Measurements from ENCODE around the gene TMEM98. TPM values are rescaled to one million over a fixed set of nuclear protein-coding genes. Genes with fewer than 3 reads are reported as not detected.
"Not testable (repeated sequence)": the region's sequence is repeated elsewhere in the genome, so short reads cannot be mapped to it uniquely, and the experiment has no call there.

TMEM98 gene
- total RNA-seq, 1 experiment from 2014 or later: not detected

- H3K4me3 ChIP-seq (ENCODE audit: low read length); H4K20me1 ChIP-seq (ENCODE audit: insufficient read depth, low read depth, low read length); H3K9ac ChIP-seq (ENCODE audit: low read length); H3K79me2 ChIP-seq (ENCODE audit: low read length); DNase-seq; H3K9me2 ChIP-seq (replicated peaks; ENCODE audit: insufficient read depth, low read length); H3K27ac ChIP-seq (ENCODE audit: low read length); H3K27me3 ChIP-seq (ENCODE audit: low read length); H2AFZ ChIP-seq (ENCODE audit: low read length); H3K4me2 ChIP-seq (ENCODE audit: low read depth, low read length, poor library complexity, severe bottlenecking); H3K36me3 ChIP-seq (ENCODE audit: insufficient read depth, low read length); H3K4me1 ChIP-seq (ENCODE audit: low read length); H3K9me3 ChIP-seq (ENCODE audit: low read length): not testable (repeated sequence)
These were observed 24.5 kb downstream of the TMEM98 start for GRCh38 chr17:32952491-32952890.

- Histone ChIP-seq H2AFZ (ENCODE audit: low read length) (no peak overlapping the region), H3K36me3 (ENCODE audit: insufficient read depth, low read length) (no peaks in the 10 kb centered on the region), H3K9me2 (replicated peaks; ENCODE audit: insufficient read depth, low read length) (no peaks in the 10 kb centered on the region), H3K4me1 (ENCODE audit: low read length) (no peaks in the 10 kb centered on the region), H3K9me3 (ENCODE audit: low read length) (no peaks in the 10 kb centered on the region), H3K27me3 (ENCODE audit: low read length) (no peaks in the 10 kb centered on the region), H3K4me3 (ENCODE audit: low read length) (no peak overlapping the region), H4K20me1 (ENCODE audit: insufficient read depth, low read depth, low read length) (no peaks in the 10 kb centered on the region), H3K4me2 (ENCODE audit: low read depth, low read length, poor library complexity, severe bottlenecking) (no peak overlapping the region), H3K27ac (ENCODE audit: low read length) (no peak overlapping the region), H3K79me2 (ENCODE audit: low read length) (no peaks in the 10 kb centered on the region), H3K9ac (ENCODE audit: low read length) (no peak overlapping the region)
- no peak for DNase-seq
These were observed 25.1 kb downstream of the TMEM98 start for GRCh38 chr17:32953045-32953444.

GRCh38 chr17:32953857-32954256 is 25.9 kb downstream of the TMEM98 start:
- Histone ChIP-seq H3K36me3 (ENCODE audit: insufficient read depth, low read length) (no peaks in the 10 kb centered on the region), H3K9ac (ENCODE audit: low read length) (no peak overlapping the region), H3K79me2 (ENCODE audit: low read length) (no peaks in the 10 kb centered on the region), H4K20me1 (ENCODE audit: insufficient read depth, low read depth, low read length) (no peaks in the 10 kb centered on the region), H2AFZ (ENCODE audit: low read length) (no peak overlapping the region), H3K27ac (ENCODE audit: low read length) (no peak overlapping the region), H3K4me1 (ENCODE audit: low read length) (no peaks in the 10 kb centered on the region), H3K4me2 (ENCODE audit: low read depth, low read length, poor library complexity, severe bottlenecking) (no peak overlapping the region), H3K9me2 (replicated peaks; ENCODE audit: insufficient read depth, low read length) (no peaks in the 10 kb centered on the region), H3K4me3 (ENCODE audit: low read length) (no peak overlapping the region), H3K9me3 (ENCODE audit: low read length) (no peaks in the 10 kb centered on the region), H3K27me3 (ENCODE audit: low read length) (no peaks in the 10 kb centered on the region)
- DNase-seq: no peak

- H3K9me3 ChIP-seq (ENCODE audit: low read length): no peaks in the 10 kb centered on the region
- H3K9ac ChIP-seq (ENCODE audit: low read length): no peak overlapping the region
- no peaks in the 10 kb centered on the region for H3K36me3 ChIP-seq (ENCODE audit: insufficient read depth, low read length)
- no peaks in the 10 kb centered on the region for H3K27me3 ChIP-seq (ENCODE audit: low read length)
- no peak overlapping the region for H2AFZ ChIP-seq (ENCODE audit: low read length)
- H3K9me2 ChIP-seq (replicated peaks; ENCODE audit: insufficient read depth, low read length): no peaks in the 10 kb centered on the region
- DNase-seq: no peak
- H3K4me1 ChIP-seq (ENCODE audit: low read length): no peaks in the 10 kb centered on the region
- H3K4me3 ChIP-seq (ENCODE audit: low read length): no peak overlapping the region
- no peak overlapping the region for H3K4me2 ChIP-seq (ENCODE audit: low read depth, low read length, poor library complexity, severe bottlenecking)
- no peak overlapping the region for H3K27ac ChIP-seq (ENCODE audit: low read length)
- H4K20me1 ChIP-seq (ENCODE audit: insufficient read depth, low read depth, low read length): no peaks in the 10 kb centered on the region
- H3K79me2 ChIP-seq (ENCODE audit: low read length): no peaks in the 10 kb centered on the region
These were observed 26.5 kb downstream of the TMEM98 start for GRCh38 chr17:32954477-32954876.

GRCh38 chr17:32955155-32955554 is 27.2 kb downstream of the TMEM98 start:
- H4K20me1 ChIP-seq (ENCODE audit: insufficient read depth, low read depth, low read length): no peaks in the 10 kb centered on the region
- H3K27ac ChIP-seq (ENCODE audit: low read length): no peak overlapping the region
- no peaks in the 10 kb centered on the region for H3K4me1 ChIP-seq (ENCODE audit: low read length)
- H3K9me3 ChIP-seq (ENCODE audit: low read length): no peaks in the 10 kb centered on the region
- H3K36me3 ChIP-seq (ENCODE audit: insufficient read depth, low read length): no peaks in the 10 kb centered on the region
- H3K9me2 ChIP-seq (replicated peaks; ENCODE audit: insufficient read depth, low read length): no peaks in the 10 kb centered on the region
- no peak overlapping the region for H3K9ac ChIP-seq (ENCODE audit: low read length)
- H3K27me3 ChIP-seq (ENCODE audit: low read length): no peaks in the 10 kb centered on the region
- H3K4me2 ChIP-seq (ENCODE audit: low read depth, low read length, poor library complexity, severe bottlenecking): no peak overlapping the region
- H3K79me2 ChIP-seq (ENCODE audit: low read length): no peaks in the 10 kb centered on the region
- H3K4me3 ChIP-seq (ENCODE audit: low read length): no peak overlapping the region
- H2AFZ ChIP-seq (ENCODE audit: low read length): no peak overlapping the region
- no peak for DNase-seq

GRCh38 chr17:32956240-32956970 is 28.5 kb downstream of the TMEM98 start:
- Histone ChIP-seq H3K9me2 (replicated peaks; ENCODE audit: insufficient read depth, low read length) (no peaks in the 10 kb centered on the region), H3K4me1 (ENCODE audit: low read length) (no peaks in the 10 kb centered on the region), H3K36me3 (ENCODE audit: insufficient read depth, low read length) (no peaks in the 10 kb centered on the region), H3K9me3 (ENCODE audit: low read length) (no peaks in the 10 kb centered on the region), H3K9ac (ENCODE audit: low read length) (no peak overlapping the region), H3K79me2 (ENCODE audit: low read length) (no peaks in the 10 kb centered on the region), H3K27me3 (ENCODE audit: low read length) (no peaks in the 10 kb centered on the region), H3K4me3 (ENCODE audit: low read length) (no peak overlapping the region), H3K4me2 (ENCODE audit: low read depth, low read length, poor library complexity, severe bottlenecking) (no peak overlapping the region), H3K27ac (ENCODE audit: low read length) (no peak overlapping the region), H2AFZ (ENCODE audit: low read length) (no peak overlapping the region), H4K20me1 (ENCODE audit: insufficient read depth, low read depth, low read length) (no peaks in the 10 kb centered on the region)
- DNase-seq: no peak

- Histone ChIP-seq H3K9me3 (ENCODE audit: low read length) (no peaks in the 10 kb centered on the region), H2AFZ (ENCODE audit: low read length) (no peak overlapping the region), H3K4me2 (ENCODE audit: low read depth, low read length, poor library complexity, severe bottlenecking) (no peak overlapping the region), H3K9ac (ENCODE audit: low read length) (no peak overlapping the region), H3K79me2 (ENCODE audit: low read length) (no peaks in the 10 kb centered on the region), H3K4me1 (ENCODE audit: low read length) (no peaks in the 10 kb centered on the region), H4K20me1 (ENCODE audit: insufficient read depth, low read depth, low read length) (no peaks in the 10 kb centered on the region), H3K27ac (ENCODE audit: low read length) (no peak overlapping the region), H3K27me3 (ENCODE audit: low read length) (no peaks in the 10 kb centered on the region), H3K36me3 (ENCODE audit: insufficient read depth, low read length) (no peaks in the 10 kb centered on the region), H3K9me2 (replicated peaks; ENCODE audit: insufficient read depth, low read length) (no peaks in the 10 kb centered on the region), H3K4me3 (ENCODE audit: low read length) (no peak overlapping the region)
- no peak for DNase-seq
These were observed 30.5 kb downstream of the TMEM98 start for GRCh38 chr17:32958418-32958817.

- Histone ChIP-seq H3K4me3 (ENCODE audit: low read length) (no peak overlapping the region), H3K79me2 (ENCODE audit: low read length) (no peaks in the 10 kb centered on the region), H2AFZ (ENCODE audit: low read length) (no peak overlapping the region), H3K9ac (ENCODE audit: low read length) (no peak overlapping the region), H4K20me1 (ENCODE audit: insufficient read depth, low read depth, low read length) (no peaks in the 10 kb centered on the region), H3K4me2 (ENCODE audit: low read depth, low read length, poor library complexity, severe bottlenecking) (no peak overlapping the region), H3K9me2 (replicated peaks; ENCODE audit: insufficient read depth, low read length) (no peaks in the 10 kb centered on the region), H3K4me1 (ENCODE audit: low read length) (no peaks in the 10 kb centered on the region), H3K9me3 (ENCODE audit: low read length) (no peaks in the 10 kb centered on the region), H3K27ac (ENCODE audit: low read length) (no peak overlapping the region), H3K27me3 (ENCODE audit: low read length) (no peaks in the 10 kb centered on the region), H3K36me3 (ENCODE audit: insufficient read depth, low read length) (no peaks in the 10 kb centered on the region)
- no peak for DNase-seq
These were observed 32.9 kb downstream of the TMEM98 start for GRCh38 chr17:32960815-32961214.
